Epithelial cell of prostate (primary cell): ENCODE results near the gene MTHFD2L.
"Not testable (repeated sequence)": the region's sequence is repeated elsewhere in the genome, so short reads cannot be mapped to it uniquely, and the experiment has no call there.

Experiments
- DNase-seq: peaks from one replicate; pipeline ENCODE4 v3.0.0-alpha.2; 2011; ENCODE audit warnings: low read depth, low spot score
- H3K27ac ChIP-seq: fragments of 450-650 bp; 2 replicates; pipeline ENCODE4 v1.5.1; 2017; ENCODE audit warnings: mild to moderate bottlenecking

MTHFD2L gene

DNA sequence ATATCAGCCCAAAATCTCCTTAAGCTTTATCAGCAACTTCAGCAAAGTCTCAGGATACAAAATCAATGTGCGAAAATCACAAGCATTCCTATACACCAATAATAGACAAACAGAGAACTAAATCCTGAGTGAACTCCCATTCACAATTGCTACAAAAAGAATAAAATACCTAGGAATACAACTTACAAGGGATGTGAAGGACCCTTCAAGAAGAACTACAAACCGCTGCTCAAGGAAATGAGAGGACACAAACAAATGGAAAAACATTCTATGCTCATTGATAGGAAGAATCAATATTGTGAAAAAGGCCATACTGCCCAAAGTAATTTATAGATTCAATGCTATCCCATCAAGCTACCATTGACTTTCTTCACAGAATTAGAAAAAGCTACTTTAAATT is 27.1 kb upstream of the MTHFD2L start:
- DNase-seq, H3K27ac ChIP-seq: not testable (repeated sequence)

DNA sequence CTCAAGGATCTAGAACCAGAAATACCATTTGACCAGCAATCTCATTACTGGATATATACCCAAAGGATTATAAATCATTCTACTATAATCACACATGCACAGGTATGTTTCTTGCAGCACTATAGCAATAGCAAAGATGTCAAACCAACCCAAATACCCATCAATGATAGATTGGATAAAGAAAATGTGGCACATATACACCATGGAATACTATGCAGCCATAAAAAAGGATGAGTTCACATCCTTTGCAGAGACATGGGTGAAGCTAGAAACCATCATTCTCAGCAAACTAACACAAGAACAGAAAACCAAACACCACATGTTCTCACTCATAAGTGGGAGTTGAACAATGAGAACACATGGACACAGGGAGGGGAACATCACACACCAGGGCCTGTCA is 25.7 kb upstream of the MTHFD2L start:
- H3K27ac ChIP-seq, DNase-seq: not testable (repeated sequence)

DNA sequence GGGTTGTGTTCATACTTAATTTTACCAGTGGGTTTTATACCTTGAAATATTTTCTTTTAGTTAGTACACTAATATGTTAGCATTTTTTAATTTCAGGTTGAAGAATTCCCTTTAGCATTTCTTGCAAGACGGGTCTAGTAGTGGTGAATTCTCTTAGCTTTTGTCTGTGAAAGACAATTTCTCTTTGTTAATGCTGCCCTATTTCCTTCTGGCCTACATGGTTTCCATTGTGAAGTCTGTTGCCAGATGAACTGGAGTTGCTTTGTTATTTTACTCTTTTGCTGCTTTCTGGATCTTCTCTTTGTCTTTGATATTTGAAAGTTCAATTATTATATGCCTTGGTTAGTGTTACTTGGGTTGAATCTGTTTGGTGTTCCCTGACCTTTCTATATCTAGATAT is 25.0 kb upstream of the MTHFD2L start:
- no peak overlapping the region for H3K27ac ChIP-seq
- DNase-seq: no peak

DNA sequence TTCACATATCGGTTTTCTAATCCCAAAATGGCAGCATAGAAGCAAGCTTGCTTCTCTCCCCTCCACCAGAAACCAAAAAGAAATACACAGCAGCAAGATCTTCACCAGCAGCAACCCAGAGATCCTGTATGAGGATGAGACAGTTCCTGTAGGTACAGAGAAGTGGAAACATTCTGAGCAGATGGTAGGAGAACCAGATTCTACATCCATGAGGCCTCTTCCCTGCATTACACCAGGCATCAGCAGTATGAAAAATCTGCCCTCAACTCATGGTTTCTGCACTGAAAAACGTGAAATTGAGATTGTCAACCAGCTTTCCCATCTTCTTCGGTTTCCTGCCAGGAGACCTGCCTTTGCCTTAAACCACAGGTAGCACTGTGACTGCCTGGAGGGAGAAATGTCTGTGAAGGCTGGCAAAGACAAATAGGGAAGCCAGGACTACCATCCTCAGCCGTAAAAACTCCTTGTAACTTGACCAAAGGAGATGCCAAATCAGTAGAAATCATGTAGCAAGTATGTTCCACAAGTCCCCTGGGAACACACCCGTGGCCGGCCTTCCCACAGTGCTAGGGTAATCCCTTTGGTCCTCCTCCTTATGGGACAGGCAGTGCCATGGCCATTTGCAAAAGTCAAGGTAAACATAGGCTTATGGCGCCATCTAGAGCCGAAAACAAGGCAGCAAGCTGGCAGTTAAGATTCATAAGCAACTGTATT is 24.0 kb upstream of the MTHFD2L start:
- peak overlapping the region; percentile 2 for H3K27ac ChIP-seq
- DNase-seq: no peak

DNA sequence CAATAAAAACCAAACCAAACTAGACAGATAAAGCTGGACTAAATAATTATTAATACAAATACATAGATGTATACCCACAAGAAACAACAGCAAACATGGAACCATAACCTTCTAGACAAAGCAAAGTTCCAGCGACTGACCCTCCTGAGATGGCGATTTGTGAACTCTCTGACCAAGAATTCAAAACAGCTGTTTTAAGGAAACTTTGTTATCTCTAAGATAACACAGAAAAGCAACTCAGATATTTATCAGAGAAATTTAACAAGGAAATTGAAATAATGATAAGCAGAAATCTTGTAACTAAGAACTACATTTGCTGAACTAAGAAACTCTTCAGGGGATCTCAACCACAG is 23.4 kb upstream of the MTHFD2L start:
- no peak for DNase-seq
- H3K27ac ChIP-seq: no peak overlapping the region

DNA sequence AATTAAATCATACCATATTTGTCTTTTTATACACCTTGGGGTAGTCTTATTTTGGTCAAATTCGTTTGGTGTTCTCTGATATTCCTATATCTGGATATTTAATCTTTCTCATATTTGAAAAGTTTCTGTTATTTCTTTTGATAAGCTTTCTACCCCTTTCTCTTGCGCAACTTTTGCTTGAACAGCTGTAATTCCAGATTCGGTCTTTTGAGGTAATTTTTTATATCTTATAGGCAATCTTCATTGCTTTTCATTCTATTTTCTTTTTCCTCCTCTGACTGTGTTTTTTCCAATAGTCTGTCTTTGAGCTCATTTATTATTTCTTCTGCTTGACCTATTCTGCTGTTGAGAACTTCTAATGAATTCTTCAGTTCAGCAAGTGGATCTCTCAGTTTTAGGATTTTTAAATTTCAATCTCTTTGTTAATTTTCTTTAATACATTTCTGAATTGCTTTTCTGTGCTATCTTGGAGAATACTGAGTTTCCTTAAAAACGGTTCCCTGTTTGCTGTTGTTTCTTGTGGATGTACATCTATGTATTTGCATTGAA is 11.3 kb upstream of the MTHFD2L start:
- H3K27ac ChIP-seq: no peak overlapping the region
- DNase-seq: no peak

DNA sequence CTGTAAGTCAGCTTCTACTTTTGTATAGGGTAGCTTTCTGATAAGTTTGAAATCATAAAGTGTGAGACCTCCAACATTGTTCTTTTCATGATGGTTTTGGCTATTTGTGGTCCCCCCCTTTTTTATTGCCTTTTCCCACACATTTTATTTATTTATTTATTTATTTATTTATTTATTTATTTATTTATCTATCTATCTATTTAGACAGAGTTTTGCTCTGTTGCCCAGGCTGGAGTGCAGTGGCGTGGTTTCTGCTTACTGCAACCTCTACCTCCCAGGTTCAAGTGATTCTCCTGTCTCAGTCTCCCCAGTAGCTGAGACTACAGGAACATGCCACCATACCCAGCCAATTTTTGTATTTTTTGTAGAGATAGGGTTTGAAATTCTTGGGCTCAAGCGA is 9.7 kb upstream of the MTHFD2L start:
- DNase-seq: no peak
- H3K27ac ChIP-seq: no peak overlapping the region

DNA sequence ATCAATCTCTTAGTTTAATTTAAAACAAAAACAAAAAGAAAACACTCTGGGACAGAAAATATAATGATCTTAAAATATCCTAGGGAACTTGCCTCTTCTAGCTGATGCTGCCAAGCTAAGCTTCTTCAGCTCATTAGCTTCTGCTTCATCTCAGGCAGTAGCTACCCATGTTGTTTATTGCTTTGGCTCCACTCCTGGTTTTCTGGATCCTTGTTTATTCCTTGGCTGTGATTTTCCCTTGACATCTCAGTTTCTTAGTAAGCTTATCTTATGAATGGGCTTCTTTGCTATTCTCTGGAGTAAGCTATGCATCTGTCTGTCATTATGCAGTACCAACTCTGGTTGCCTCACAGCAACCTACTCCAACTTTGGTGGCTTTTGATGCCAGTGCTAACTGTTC is 5.1 kb upstream of the MTHFD2L start:
- DNase-seq: no peak
- H3K27ac ChIP-seq: no peak overlapping the region

DNA sequence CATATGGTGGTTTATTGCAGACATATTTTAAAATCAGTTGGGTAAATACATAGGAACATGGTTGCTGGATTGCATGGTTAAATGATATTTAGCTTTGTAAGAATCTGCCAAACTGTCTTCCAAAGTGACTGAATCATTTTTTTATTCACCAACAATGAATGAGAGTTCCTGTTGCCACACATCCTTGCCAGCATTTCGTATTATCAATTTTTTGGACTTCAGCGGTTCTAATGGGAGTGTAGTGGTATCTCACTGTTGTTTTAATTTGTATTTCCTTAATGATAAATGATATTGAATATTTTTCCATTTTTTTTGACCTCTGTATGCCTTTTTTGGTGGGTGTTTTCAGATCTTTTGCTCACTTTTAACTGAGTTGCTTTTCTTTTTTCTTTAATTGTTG is 1.4 kb upstream of the MTHFD2L start:
- peak overlapping the region; percentile 86 for H3K27ac ChIP-seq
- DNase-seq: no peak

DNA sequence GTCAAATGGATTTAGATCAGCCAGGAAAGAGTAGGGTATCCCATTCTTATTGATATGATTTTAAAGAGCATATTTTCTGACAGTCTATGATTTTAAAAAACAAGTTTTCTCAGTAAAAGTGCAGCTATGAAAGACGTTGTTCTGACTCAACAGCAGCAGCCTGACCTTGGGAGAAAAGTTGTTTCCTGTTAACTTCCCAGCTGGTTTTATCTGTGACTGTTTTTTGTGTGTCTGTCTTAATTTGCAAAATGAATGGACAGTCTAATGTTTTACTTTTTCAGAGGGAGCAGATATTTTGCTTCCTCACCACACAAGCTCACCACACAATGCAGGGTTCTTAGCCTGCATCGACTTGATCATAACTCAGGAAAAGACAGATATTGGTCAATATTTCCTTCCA is 764 bp upstream of the MTHFD2L start:
- H3K27ac ChIP-seq: peak overlapping the region; percentile 86
- no peak for DNase-seq

DNA sequence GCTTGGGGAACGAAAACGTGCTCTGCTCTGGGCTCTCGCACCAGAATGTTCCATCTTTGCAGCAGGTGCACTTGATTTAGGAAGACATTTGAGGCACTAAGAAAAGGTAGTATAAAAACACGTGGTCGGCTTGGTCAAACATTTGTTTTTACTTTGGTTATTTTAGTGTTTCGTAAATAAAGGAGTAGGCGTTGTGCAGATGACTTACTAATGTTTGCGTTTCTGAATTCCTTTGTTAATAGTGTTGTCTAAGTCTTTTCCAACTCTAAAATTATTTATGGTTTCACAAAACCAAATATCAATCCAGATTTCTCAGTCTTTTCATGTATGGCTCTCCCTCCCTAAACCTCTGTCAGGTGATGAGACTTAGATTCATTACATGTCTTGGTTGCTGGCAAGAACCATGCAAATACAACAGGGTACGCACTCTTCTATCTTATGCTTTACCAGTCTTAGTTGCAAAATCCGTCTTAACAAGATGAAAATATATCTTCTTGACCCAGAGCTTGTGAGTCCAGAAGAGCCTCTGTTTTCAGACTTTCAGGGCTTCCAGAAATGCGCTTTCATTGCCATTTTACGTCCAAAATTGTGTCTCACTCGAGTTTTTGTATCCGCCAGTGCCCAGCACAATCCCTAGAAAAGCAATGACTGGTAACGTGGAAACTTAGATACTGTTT is 686 bp downstream of the MTHFD2L start:
- DNase-seq: no peak

DNA sequence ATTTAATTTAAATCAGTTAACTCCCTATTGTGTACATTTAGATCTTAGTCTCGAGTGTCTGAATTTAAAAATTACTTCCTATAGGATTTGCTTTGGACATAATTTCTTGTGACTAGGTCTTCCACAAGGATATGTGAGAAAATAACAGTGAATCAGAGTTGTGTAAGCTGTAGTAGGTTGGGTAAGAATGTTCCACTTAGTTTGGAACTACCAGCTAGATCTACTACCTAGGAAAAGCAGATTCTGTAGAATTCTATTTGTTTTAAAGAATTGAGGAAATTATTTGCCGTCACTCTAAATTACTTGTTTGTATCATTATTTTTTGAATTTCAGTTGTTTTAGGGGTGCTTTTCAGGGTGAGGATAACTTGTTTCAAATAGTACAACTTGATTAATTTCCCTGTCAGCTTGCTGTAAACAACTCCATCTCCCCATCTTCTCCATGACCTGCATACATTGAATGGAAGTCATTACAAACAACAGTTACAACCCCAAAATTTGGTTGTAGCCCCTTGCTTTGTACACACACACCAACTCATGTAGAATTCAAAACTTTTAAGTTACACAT is 1.3 kb downstream of the MTHFD2L start:
- no peak for DNase-seq
- peak overlapping the region; percentile 86 for H3K27ac ChIP-seq

More for the DNA sequence above, 686 bp downstream of the MTHFD2L start:
- H3K27ac ChIP-seq: peak overlapping the region; percentile 86

DNA sequence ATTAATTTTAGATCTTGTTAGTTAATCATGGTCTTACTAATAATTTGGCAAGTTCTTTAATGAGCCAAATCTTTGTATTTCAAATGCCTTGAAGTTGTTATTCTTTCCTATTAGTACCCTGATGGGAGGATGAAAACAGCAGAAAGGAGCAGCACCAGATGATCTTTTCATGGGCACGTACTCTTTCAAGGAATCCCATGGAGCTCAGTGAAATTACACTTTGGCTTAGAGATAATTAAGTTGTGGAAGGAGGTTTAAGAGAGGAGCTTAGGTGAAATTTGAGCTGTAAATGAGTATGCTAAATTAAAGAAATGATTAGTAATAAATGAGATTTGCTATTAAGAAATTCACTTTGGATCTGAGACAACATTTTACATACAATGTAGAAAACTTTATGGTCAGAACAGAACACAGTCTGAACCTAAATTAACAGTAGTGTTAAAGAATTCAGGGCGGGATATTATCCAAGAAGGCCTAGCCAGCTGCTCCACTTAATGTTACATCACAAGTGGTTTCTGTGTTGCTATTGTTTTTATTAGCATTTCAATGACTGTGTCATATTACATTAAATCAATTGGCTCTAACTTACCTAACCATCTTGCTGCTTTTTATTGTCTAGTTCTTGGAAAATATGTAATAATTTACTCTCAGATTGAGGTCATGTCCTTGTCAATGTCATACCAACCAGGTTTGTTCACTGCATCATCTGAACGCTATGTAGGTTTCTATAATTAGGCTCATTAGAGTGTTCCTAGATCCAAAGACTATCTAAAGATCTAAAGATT is 3.9 kb downstream of the MTHFD2L start:
- no peak for DNase-seq
- H3K27ac ChIP-seq: no peak overlapping the region

DNA sequence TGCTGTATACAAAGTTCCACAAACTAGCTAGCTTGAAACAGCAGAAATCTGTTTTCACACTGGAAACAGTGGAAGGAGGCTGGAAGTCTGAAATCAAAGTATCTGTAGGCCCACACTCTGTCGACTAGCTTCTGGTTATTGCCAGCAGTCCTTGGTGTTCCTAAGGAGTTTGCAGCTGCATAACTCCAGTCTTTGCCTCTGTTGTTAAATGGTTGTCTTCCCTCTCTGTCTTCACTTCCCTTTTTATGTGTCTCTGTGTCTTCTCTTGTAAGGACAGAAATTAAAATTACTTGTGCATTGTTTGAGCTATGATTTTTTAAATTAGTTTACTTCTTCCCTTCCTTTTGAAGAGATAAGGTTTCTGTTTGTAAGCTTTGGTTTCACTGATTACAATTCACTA is 8.2 kb downstream of the MTHFD2L start:
- DNase-seq: no peak
- no peak overlapping the region for H3K27ac ChIP-seq

DNA sequence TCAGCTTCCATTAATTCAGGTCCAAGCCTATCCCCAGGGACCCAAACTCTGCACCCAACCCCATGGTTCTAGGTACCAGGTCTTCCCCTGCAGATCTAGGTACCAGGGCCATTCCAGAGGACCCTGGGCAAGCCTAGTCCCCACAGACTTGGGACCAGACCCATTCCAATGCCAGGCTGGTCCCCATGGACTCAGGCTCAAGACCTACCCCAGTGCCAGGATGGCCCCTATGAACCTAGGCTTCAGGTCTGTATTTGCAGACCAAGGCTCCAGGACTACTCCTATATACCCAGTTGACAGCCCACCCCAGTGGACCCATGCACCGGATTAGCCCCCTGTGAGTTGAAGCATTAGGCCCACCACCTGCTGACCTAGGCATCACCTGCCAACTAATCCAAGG is 8.9 kb downstream of the MTHFD2L start:
- DNase-seq: no peak

DNA sequence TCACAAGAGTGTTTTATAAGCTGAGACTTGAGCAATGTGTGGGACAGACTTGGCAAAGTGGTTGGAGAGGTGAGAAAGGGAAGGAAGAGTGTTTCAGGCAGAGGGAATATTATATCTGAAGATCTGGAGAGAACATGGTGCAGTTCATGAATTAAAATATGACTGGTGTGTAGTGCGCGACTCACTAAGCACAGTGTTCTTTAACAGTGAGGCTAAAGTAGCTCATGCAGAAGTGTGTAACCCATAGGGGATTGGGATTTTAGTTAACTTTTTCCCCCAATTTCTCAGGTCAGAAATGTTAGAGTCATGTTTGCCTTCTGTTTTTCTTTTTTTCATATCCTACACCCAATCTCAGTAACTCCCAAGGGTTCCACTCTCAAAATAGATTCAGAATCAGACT is 9.7 kb downstream of the MTHFD2L start:
- no peak overlapping the region for H3K27ac ChIP-seq
- no peak for DNase-seq

More for the DNA sequence above, 8.9 kb downstream of the MTHFD2L start:
- no peak overlapping the region for H3K27ac ChIP-seq

DNA sequence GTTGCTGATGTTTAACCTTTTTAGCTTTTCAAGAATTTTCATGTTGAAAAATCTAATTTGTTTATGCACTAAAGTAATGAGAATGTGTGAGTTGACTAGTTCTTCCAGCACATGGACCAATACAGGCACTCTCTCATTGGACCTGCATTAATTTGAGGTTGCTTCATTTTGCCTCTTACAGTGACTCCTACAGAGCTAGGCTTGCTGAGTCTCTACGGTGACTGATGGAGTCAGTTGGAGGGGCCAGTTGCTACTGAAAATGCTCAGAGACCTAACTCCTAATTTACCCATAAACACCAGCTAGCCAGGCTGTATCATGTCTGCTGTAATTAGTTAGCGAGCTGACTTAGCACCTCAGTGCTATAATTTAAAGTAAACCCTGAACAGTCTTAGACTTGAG is 10.9 kb downstream of the MTHFD2L start:
- no peak for DNase-seq
- no peak overlapping the region for H3K27ac ChIP-seq

DNA sequence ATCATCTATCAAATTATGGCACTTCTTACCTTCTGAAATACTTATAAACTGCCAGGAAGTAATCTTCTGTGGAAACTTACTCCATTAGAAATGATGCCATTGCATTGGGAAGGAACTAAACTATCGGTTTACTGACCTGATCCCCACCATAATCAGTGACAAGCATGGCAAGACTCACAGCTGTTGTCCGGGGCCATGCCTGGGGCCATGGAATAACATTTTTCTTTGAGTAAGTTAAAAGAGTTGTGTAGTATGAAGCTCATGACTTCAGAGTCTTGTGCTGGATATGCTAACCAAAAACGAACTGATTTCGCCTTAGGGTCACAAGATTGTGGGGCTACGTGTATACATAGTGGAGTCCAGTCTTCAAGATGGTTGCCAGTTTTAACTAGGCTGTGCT is 15.4 kb downstream of the MTHFD2L start:
- H3K27ac ChIP-seq: no peak overlapping the region
- no peak for DNase-seq

DNA sequence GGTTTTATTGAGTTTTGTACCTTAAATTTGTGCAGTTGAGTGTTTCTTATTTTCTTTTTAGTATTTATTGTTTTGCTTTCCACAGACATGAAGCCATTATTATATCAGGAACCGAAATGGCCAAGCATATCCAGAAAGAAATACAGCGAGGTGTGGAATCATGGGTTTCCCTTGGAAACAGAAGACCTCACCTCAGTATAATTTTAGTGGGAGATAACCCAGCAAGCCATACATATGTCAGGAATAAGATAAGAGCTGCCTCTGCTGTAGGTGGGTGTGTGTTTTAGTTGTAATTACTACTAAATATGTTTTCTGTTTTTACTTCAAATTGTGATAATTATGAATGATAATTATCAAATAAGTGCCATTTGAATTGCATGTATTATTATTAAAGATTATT is 16.5 kb downstream of the MTHFD2L start:
- no peak overlapping the region for H3K27ac ChIP-seq
- DNase-seq: no peak

DNA sequence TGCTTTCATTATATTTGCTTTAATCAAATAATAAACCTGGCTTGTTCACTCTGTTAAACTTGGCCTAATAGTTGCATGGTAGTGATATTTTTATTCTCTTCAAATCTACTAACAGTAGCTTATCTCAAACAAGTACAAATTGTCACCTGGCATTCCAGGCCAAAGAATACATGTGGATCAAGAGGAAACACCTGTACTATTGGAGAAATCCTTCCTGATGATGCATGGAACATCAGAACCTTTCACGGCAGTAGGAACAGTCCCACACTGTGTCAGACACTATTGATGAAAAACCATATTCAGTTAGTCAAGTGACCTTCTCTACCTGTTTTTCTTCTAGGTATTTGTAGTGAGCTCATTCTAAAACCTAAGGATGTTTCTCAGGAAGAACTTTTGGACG is 17.0 kb downstream of the MTHFD2L start:
- H3K27ac ChIP-seq: no peak overlapping the region
- no peak for DNase-seq

DNA sequence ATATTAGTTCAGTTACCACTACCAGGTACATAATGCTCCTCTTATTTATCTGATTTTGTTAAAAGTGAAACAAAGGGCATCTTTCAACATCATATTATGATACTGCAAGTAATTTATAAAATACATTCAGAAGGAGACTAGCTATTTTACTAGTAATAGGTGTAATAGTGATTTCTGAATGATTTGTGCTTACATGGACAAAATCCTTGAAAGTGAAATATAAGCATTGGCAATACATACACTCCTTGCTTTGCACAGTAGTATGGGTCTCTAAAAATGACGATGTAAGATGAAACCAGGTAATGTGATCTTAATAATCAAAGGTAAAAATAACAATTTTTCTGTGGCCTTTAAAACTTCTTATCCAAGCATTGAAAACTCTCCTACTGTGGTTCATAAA is 17.5 kb downstream of the MTHFD2L start:
- no peak for DNase-seq
- H3K27ac ChIP-seq: no peak overlapping the region
